Esophagus muscularis mucosa (tissue), 4 donors: ENCODE results near the gene THBS2.

Experiments
- CTCF ChIP-seq, 3 experiments: fragments of 200-600 bp in 2 of 3; fragments of 450-650 bp in 1 of 3; sonication (generic) in 2 of 3; IDR thresholded peaks; one replicate each; pipeline ENCODE4 v1.5.1; 2017 to 2019; ENCODE audit warnings: antibody characterized with exemption in 3 of 3, mild to moderate bottlenecking in 2 of 3, moderate library complexity in 1 of 3
- EP300 ChIP-seq: sonication (generic); formaldehyde crosslinking; IDR thresholded peaks from one replicate; pipeline ENCODE4 v1.6.1; 2017; ENCODE audit warnings: antibody characterized with exemption
- POLR2A ChIP-seq: fragments of 450-650 bp; IDR thresholded peaks from one replicate; pipeline ENCODE4 v1.6.1; 2017; ENCODE audit warnings: antibody characterized with exemption, moderate library complexity, mild to moderate bottlenecking, low read depth
- POLR2AphosphoS5 ChIP-seq, 2 donors: sonication (generic); formaldehyde crosslinking; IDR thresholded peaks; one replicate each; pipeline ENCODE4 v1.6.1; 2017; ENCODE audit warnings: antibody characterized with exemption in 2 of 2

GRCh38 chr6:169240125-169240524 lies 13.5 kb downstream of the THBS2 start:
- TF ChIP-seq POLR2AphosphoS5 (IDR thresholded peaks at IDR 0.05) (no peak), CTCF (IDR thresholded peaks at IDR 0.05) (no peak), POLR2A (no peak), EP300 (no peak)
